K562 (cell line): ENCODE results near the gene FOXB2. TPM values are rescaled to one million over a fixed set of nuclear protein-coding genes. Genes with fewer than 3 reads are reported as not detected.

Experiments used
- ATAC-seq: fragments of 200-7000 bp; cut with Tn5 transposase; 3 replicates; pipeline ENCODE4 v1.9.1; 2020; ENCODE audit warnings: moderate library complexity
- BruUV-seq: library from RNA; stranded (reverse); fragments of 400-500 nt; replicated peaks from 2 replicates; lab custom pipeline; 2021; lab: Mats Ljungman, UMichigan
- CTCF ChIA-PET: fragments of 300-600 bp; formaldehyde crosslinking; extraction: SDS; loops from one replicate; lab custom pipeline; 2021; ENCODE audit warnings: low intra/inter-chr PET ratio; lab: Yijun Ruan, JAX
- POLR2A ChIA-PET: fragments of 300-600, 350-650 bp; sonication (Branson Sonifier 250); formaldehyde crosslinking; extraction: SDS; loops from one replicate; lab custom pipeline; 2021; ENCODE audit warnings: antibody characterized with exemption, inconsistent platforms; lab: Yijun Ruan, JAX
- DNase-seq, 4 experiments: peaks; one replicate each; pipeline versions ENCODE4 v3.0.0 to v3.0.0-alpha.2; 2011 to 2018; ENCODE audit warnings: low spot score in 3 of 4, mixed read lengths in 3 of 4; ENCODE audit errors: extremely low read depth in 1 of 4
- FAIRE-seq: peaks from 2 replicates; lab custom pipeline; 2011; peaks lifted over from hg19 to GRCh38; lab: Jason Lieb, UNC
- H2AFZ ChIP-seq: 2 replicates; pipeline ENCODE4 v1.6.0; 2011; ENCODE audit warnings: low read depth, low read length, control low read depth, inconsistent platforms
- H3K27ac ChIP-seq: fragments of 200-600 bp; 3 replicates; pipeline ENCODE4 v1.8.0; 2011; ENCODE audit warnings: low read depth, mild to moderate bottlenecking, control low read depth, inconsistent platforms, low read length, moderate library complexity, mixed read lengths; ENCODE audit errors: extremely low read depth
- H3K27me3 ChIP-seq, 2 experiments: fragments of 300-600 bp in 1 of 2; 2 replicates in 1 of 2; 3 replicates in 1 of 2; pipeline versions ENCODE4 v1.6.0 to v1.8.0; 2011; ENCODE audit warnings: inconsistent platforms in 2 of 2, low read length in 2 of 2, mild to moderate bottlenecking in 1 of 2, mixed read lengths in 1 of 2, moderate library complexity in 1 of 2; ENCODE audit not compliant: control insufficient read depth in 2 of 2, insufficient read depth in 2 of 2
- H3K36me3 ChIP-seq: fragments of 300-600 bp; 3 replicates; pipeline ENCODE4 v1.8.0; 2011; ENCODE audit warnings: mild to moderate bottlenecking, low read length, inconsistent platforms; ENCODE audit not compliant: control insufficient read depth, insufficient read depth
- H3K4me1 ChIP-seq, 2 experiments: fragments of 200-600 bp in 1 of 2; replicated peaks in 1 of 2; 2 replicates in 1 of 2; 3 replicates in 1 of 2; pipeline versions ENCODE4 v1.5.1 to v1.8.0; 2011; ENCODE audit warnings: inconsistent platforms in 2 of 2, low read length in 2 of 2, mild to moderate bottlenecking in 1 of 2, mixed read lengths in 1 of 2, moderate library complexity in 1 of 2; ENCODE audit not compliant: control insufficient read depth in 2 of 2, insufficient read depth in 2 of 2
- H3K4me2 ChIP-seq: 2 replicates; pipeline ENCODE4 v1.6.1; 2011; ENCODE audit warnings: low read length, control low read depth, inconsistent platforms, mixed read lengths; ENCODE audit not compliant: insufficient read depth
- H3K4me3 ChIP-seq: fragments of 200-600 bp; sonication (generic), shearing (Covaris generic); 2 replicates; pipeline ENCODE4 v1.5.1; 2016; ENCODE audit warnings: control low read depth, inconsistent platforms
- H3K79me2 ChIP-seq: fragments of 200-600 bp; 3 replicates; pipeline ENCODE4 v1.8.0; 2011; ENCODE audit warnings: low read length, inconsistent platforms; ENCODE audit not compliant: control insufficient read depth, insufficient read depth
- H3K9ac ChIP-seq, 2 experiments: 2 replicates each; pipeline versions ENCODE4 v1.6.0 to v1.6.1; 2011; ENCODE audit warnings: low read depth in 2 of 2, low read length in 2 of 2, control low read depth in 1 of 2, inconsistent platforms in 1 of 2, mild to moderate bottlenecking in 1 of 2, mixed read lengths in 1 of 2; ENCODE audit not compliant: insufficient read depth in 1 of 2
- H3K9me1 ChIP-seq: one replicate; pipeline ENCODE4 v1.6.0; 2011; ENCODE audit warnings: inconsistent platforms, mild to moderate bottlenecking, low read length, moderate library complexity; ENCODE audit not compliant: control insufficient read depth, insufficient read depth
- H3K9me3 ChIP-seq: replicated peaks from 2 replicates; pipeline ENCODE4 v1.5.1; 2011; ENCODE audit warnings: low read depth, low read length, inconsistent platforms; ENCODE audit not compliant: control insufficient read depth, insufficient read depth
- H4K20me1 ChIP-seq: replicated peaks from 2 replicates; pipeline ENCODE4 v1.6.1; 2011; ENCODE audit warnings: low read length, inconsistent platforms, mixed read lengths; ENCODE audit not compliant: control insufficient read depth, insufficient read depth
- DPF2 ChIP-seq: fragments of 450-650 bp; IDR thresholded peaks from 2 replicates; pipeline ENCODE4 v1.6.1; 2016
- ERF ChIP-seq: fragments of 450-650 bp; formaldehyde crosslinking; IDR thresholded peaks from 2 replicates; pipeline ENCODE4 v1.4.0; 2020; ENCODE audit warnings: mild to moderate bottlenecking, mixed read lengths
- ETV6 ChIP-seq, 3 experiments: fragments of 150-350 bp in 1 of 3; sonication (generic) in 1 of 3; formaldehyde crosslinking in 1 of 3; IDR thresholded peaks; 2 replicates each; pipeline versions ENCODE4 v1.6.1 to v1.8.0; 2014 to 2022; ENCODE audit warnings: borderline replicate concordance in 2 of 3, low read depth in 2 of 3, antibody characterized with exemption in 1 of 3, low read length in 1 of 3, mild to moderate bottlenecking in 1 of 3, missing genetic modification reagents in 1 of 3
- ILK ChIP-seq: fragments of 450-650 bp; IDR thresholded peaks from 2 replicates; pipeline ENCODE4 v1.6.1; 2016; ENCODE audit warnings: missing genetic modification characterization, low read depth, mild to moderate bottlenecking, missing compliant biosample characterization, moderate library complexity, borderline replicate concordance
- SAFB ChIP-seq: fragments of 200-400 bp; formaldehyde crosslinking; IDR thresholded peaks from 2 replicates; pipeline ENCODE4 v1.6.1; 2017; ENCODE audit warnings: low read depth, low read length, borderline replicate concordance
- SMC3 ChIP-seq: conservative IDR thresholded peaks from 2 replicates; pipeline ENCODE4 v1.6.1; 2011; ENCODE audit warnings: low read depth, low read length, improper control_type of control experiment; ENCODE audit not compliant: insufficient read depth
- SRF ChIP-seq, 2 experiments: fragments of 250-450, 450-650 bp in 1 of 2; sonication (Bioruptor Pico) in 1 of 2; sonication (generic) in 1 of 2; formaldehyde crosslinking; IDR thresholded peaks; 2 replicates each; pipeline versions ENCODE4 v1.5.0 to v1.5.1; 2020 to 2022; ENCODE audit warnings: mild to moderate bottlenecking in 1 of 2, missing genetic modification reagents in 1 of 2
- SRSF7 ChIP-seq: fragments of 200-400 bp; formaldehyde crosslinking; optimal IDR thresholded peaks from 2 replicates; pipeline ENCODE3; 2017; ENCODE audit warnings: mild to moderate bottlenecking, low read depth, low read length
- TFAM ChIP-seq: fragments of 250-450 bp; sonication (Bioruptor Pico); conservative IDR thresholded peaks from 2 replicates; pipeline ENCODE4 v1.5.0; 2021; ENCODE audit warnings: mild to moderate bottlenecking, moderate library complexity
- U2AF2 ChIP-seq: fragments of 200-400 bp; formaldehyde crosslinking; optimal IDR thresholded peaks from 2 replicates; pipeline ENCODE3; 2017; ENCODE audit warnings: low read depth, mild to moderate bottlenecking, low read length
- ZBTB49 ChIP-seq: sonication (generic); formaldehyde crosslinking; IDR thresholded peaks from 2 replicates; pipeline ENCODE4 v1.8.0; 2022; ENCODE audit warnings: missing genetic modification reagents, mild to moderate bottlenecking, borderline replicate concordance
- ZBTB5 ChIP-seq: fragments of 450-650 bp; IDR thresholded peaks from 2 replicates; pipeline ENCODE4 v1.6.1; 2017; ENCODE audit warnings: antibody characterized with exemption
- ZFPM2 ChIP-seq: fragments of 250-450 bp; sonication (Bioruptor Pico); IDR thresholded peaks from 2 replicates; pipeline ENCODE4 v1.5.1; 2022; ENCODE audit warnings: mild to moderate bottlenecking
- ZNF23 ChIP-seq: fragments of 250-450 bp; sonication (Bioruptor Pico); IDR thresholded peaks from 2 replicates; pipeline ENCODE4 v1.4.0; 2020; ENCODE audit warnings: mild to moderate bottlenecking
- ZNF324 ChIP-seq: fragments of 250-450 bp; sonication (Bioruptor Pico); IDR thresholded peaks from 2 replicates; pipeline ENCODE4 v1.4.0; 2020; ENCODE audit warnings: mild to moderate bottlenecking
- ZNF384 ChIP-seq: IDR thresholded peaks from 2 replicates; pipeline ENCODE4 v1.6.1; 2012; ENCODE audit warnings: low read depth, low read length, improper control_type of control experiment
- ZNF717 ChIP-seq: fragments of 250-450 bp; sonication (Bioruptor Pico); IDR thresholded peaks from 2 replicates; pipeline ENCODE4 v1.5.0; 2021
- WGBS: fragments of 100-300 bp; shearing (Covaris generic); methylation state at CpG from one replicate; pipeline ENCODE4 v1.1.6; 2016; ENCODE audit warnings: low coverage, mixed read lengths; ENCODE audit not compliant: insufficient coverage; ENCODE audit errors: missing lambda C conversion rate; 5-methylcytosine and 5-hydroxymethylcytosine counted together
- in situ Hi-C: fragments of 300-500 bp; cut with MboI; formaldehyde crosslinking; loops from 4 replicates; pipeline ENCODE4 v1.15.0; 2018; ENCODE audit warnings: inconsistent platforms, mixed read lengths
- intact Hi-C: fragments of 100-400 bp; cut with micrococcal nuclease; formaldehyde crosslinking; loops from 2 replicates; pipeline ENCODE4 v1.14.2; 2022
- polyA plus RNA-seq, 8 experiments: library from polyadenylated mRNA; depleted of rRNA in 4 of 8; stranded (reverse) in 5 of 8; unstranded in 3 of 8; fragments of >200 nt; fragmentation: Nextera tagmentation in 2 of 8; fragmentation: Illumina TruSeq in 1 of 8; extraction: Ambion mirVana in 2 of 8; extraction: Trizol in 1 of 8; gene quantifications; 2 replicates each; pipeline versions ENCODE4 v1.2.1 to v1.2.3, GENCODE V29; 2011 to 2014; ENCODE audit warnings: inconsistent platforms in 1 of 8, missing spikeins in 1 of 8
- total RNA-seq, 7 experiments: library from RNA; depleted of rRNA in 6 of 7; stranded (reverse); fragments of >200 nt in 6 of 7; fragmentation: Illumina TruSeq in 2 of 7; extraction: Trizol in 2 of 7; gene quantifications; 2 replicates each; pipeline versions ENCODE4 v1.2.1 to v1.2.3, GENCODE V29; 2011 to 2021; ENCODE audit warnings: low replicate concordance in 1 of 7
- TF ChIP-seq, protein P1 (sequence below): fragments of 450-650 bp; formaldehyde crosslinking; IDR thresholded peaks from 2 replicates; pipeline ENCODE4 v1.4.0; 2020; ENCODE audit warnings: mild to moderate bottlenecking

Gene FOXB2
- total and polyA plus RNA-seq, 9 of the 15 experiments (the other 6 are each of a cell fraction or from before 2014, with no cell fraction given) = not detected

- no peak for ATAC-seq
- Histone ChIP-seq H3K9ac (no peak overlapping the region), H3K4me3 (no peak overlapping the region), H3K4me1 (no peaks in the 10 kb centered on the region), H2AFZ (no peak overlapping the region), H3K9me3 (no peaks in the 10 kb centered on the region), H3K79me2 (no peaks in the 10 kb centered on the region), H3K36me3 (no peaks in the 10 kb centered on the region), H3K27me3 (no peaks in the 10 kb centered on the region), H3K4me2 (no peak overlapping the region), H4K20me1 (no peaks in the 10 kb centered on the region), H3K27ac (no peak overlapping the region), H3K9me1 (no peaks in the 10 kb centered on the region)
- CTCF ChIA-PET = no interaction called here
- no peak for FAIRE-seq
- BruUV-seq = no TSS peak
- WGBS = 0% methylated on average over 7 of the region's 7 CpGs
- intact Hi-C loops = no loop called here
- DNase-seq = no peak
- POLR2A ChIA-PET = no interaction called here
- in situ Hi-C loops = no loop called here
- no peak for TF ChIP-seq SAFB
- no peak for TF ChIP-seq ZFPM2
- TF ChIP-seq ZNF324 (CRISPR knock-in tag) = no peak
- no peak for TF ChIP-seq ZBTB49 (CRISPR knock-in tag)
- no peak for TF ChIP-seq SRF (CRISPR knock-in tag; IDR thresholded peaks at IDR 0.05)
- TF ChIP-seq, protein P1, sequence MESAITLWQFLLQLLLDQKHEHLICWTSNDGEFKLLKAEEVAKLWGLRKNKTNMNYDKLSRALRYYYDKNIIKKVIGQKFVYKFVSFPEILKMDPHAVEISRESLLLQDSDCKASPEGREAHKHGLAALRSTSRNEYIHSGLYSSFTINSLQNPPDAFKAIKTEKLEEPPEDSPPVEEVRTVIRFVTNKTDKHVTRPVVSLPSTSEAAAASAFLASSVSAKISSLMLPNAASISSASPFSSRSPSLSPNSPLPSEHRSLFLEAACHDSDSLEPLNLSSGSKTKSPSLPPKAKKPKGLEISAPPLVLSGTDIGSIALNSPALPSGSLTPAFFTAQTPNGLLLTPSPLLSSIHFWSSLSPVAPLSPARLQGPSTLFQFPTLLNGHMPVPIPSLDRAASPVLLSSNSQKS (CRISPR knock-in tag) = no peak
- no peak for TF ChIP-seq ERF
- TF ChIP-seq ZNF717 = no peak
- TF ChIP-seq ILK = no peak
- TF ChIP-seq ZBTB5 = no peak
- no peak for TF ChIP-seq DPF2
- TF ChIP-seq SRSF7 = no peak
- no peak for TF ChIP-seq ZNF23 (CRISPR knock-in tag)
- TF ChIP-seq ETV6 (IDR thresholded peaks at IDR 0.05; ENCODE audit: borderline replicate concordance in 1 of 2, low read depth in 2 of 2, low read length in 1 of 2) = no peak
- no peak for TF ChIP-seq ETV6 (CRISPR knock-in tag; IDR thresholded peaks at IDR 0.05; ENCODE audit: borderline replicate concordance)
- TF ChIP-seq TFAM = no peak
- TF ChIP-seq ZNF384 = no peak
- TF ChIP-seq U2AF2 = no peak
- TF ChIP-seq SMC3 = no peak
Measured at GRCh38 chr9:77040340-77040739, 20.9 kb downstream of the FOXB2 start.
